HL-60 (cell line): ENCODE measurements around the gene TSPAN2.

Source experiments
- TF ChIP-seq, protein P1 (sequence below): IDR thresholded peaks from one replicate; pipeline ENCODE4 v1.5.1; 2011; ENCODE audit warnings: low read length, control low read depth, inconsistent platforms; ENCODE audit not compliant: insufficient read depth
- TF ChIP-seq, protein P2 (sequence below): IDR thresholded peaks from 2 replicates; pipeline ENCODE4 v1.6.1; 2012; ENCODE audit warnings: low read depth; ENCODE audit not compliant: insufficient replicate concordance

DNA sequence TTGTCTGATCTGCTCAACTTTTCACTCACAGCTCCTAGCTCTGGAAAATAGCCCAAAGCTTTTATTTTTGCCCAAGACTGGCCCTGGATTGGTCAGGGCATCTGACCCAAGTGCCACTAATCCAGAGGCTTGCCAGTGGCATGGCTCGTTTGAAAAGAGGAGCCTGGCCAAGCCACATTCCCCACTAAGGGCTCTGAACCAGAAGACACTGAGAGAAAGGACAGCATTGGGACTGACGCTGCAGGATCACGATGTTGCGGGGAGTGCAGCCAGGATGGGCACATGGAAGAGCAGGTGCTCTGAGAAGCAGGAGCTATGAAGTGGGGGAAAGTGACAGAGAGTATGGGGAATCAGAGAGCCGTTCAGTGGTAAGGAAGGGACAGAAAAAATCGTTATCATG, 44.9 kb upstream of the TSPAN2 start:
- TF ChIP-seq, protein P1, sequence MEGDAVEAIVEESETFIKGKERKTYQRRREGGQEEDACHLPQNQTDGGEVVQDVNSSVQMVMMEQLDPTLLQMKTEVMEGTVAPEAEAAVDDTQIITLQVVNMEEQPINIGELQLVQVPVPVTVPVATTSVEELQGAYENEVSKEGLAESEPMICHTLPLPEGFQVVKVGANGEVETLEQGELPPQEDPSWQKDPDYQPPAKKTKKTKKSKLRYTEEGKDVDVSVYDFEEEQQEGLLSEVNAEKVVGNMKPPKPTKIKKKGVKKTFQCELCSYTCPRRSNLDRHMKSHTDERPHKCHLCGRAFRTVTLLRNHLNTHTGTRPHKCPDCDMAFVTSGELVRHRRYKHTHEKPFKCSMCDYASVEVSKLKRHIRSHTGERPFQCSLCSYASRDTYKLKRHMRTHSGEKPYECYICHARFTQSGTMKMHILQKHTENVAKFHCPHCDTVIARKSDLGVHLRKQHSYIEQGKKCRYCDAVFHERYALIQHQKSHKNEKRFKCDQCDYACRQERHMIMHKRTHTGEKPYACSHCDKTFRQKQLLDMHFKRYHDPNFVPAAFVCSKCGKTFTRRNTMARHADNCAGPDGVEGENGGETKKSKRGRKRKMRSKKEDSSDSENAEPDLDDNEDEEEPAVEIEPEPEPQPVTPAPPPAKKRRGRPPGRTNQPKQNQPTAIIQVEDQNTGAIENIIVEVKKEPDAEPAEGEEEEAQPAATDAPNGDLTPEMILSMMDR, result no peak
- TF ChIP-seq, protein P2, sequence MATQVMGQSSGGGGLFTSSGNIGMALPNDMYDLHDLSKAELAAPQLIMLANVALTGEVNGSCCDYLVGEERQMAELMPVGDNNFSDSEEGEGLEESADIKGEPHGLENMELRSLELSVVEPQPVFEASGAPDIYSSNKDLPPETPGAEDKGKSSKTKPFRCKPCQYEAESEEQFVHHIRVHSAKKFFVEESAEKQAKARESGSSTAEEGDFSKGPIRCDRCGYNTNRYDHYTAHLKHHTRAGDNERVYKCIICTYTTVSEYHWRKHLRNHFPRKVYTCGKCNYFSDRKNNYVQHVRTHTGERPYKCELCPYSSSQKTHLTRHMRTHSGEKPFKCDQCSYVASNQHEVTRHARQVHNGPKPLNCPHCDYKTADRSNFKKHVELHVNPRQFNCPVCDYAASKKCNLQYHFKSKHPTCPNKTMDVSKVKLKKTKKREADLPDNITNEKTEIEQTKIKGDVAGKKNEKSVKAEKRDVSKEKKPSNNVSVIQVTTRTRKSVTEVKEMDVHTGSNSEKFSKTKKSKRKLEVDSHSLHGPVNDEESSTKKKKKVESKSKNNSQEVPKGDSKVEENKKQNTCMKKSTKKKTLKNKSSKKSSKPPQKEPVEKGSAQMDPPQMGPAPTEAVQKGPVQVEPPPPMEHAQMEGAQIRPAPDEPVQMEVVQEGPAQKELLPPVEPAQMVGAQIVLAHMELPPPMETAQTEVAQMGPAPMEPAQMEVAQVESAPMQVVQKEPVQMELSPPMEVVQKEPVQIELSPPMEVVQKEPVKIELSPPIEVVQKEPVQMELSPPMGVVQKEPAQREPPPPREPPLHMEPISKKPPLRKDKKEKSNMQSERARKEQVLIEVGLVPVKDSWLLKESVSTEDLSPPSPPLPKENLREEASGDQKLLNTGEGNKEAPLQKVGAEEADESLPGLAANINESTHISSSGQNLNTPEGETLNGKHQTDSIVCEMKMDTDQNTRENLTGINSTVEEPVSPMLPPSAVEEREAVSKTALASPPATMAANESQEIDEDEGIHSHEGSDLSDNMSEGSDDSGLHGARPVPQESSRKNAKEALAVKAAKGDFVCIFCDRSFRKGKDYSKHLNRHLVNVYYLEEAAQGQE, result no peak
